HG03460 (cell line): Measurements from ENCODE around the gene RBM25.
"Not testable (repeated sequence)": the region's sequence is repeated elsewhere in the genome, so short reads cannot be mapped to it uniquely, and the experiment has no call there.

Experiments
- ATAC-seq: cut with Tn5 transposase; IDR thresholded peaks from one replicate; pipeline ENCODE4 v1.9.1; 2021; ENCODE audit not compliant: unreplicated experiment

The RBM25 gene

GRCh38 chr14:73168274-73168673, 109.9 kb downstream of the RBM25 start:
- ATAC-seq: no peak

- ATAC-seq: no peak
These were observed 110.4 kb downstream of the RBM25 start for GRCh38 chr14:73168691-73169090.

GRCh38 chr14:73169855-73170254, 111.5 kb downstream of the RBM25 start:
- ATAC-seq: not testable (repeated sequence)

DNA sequence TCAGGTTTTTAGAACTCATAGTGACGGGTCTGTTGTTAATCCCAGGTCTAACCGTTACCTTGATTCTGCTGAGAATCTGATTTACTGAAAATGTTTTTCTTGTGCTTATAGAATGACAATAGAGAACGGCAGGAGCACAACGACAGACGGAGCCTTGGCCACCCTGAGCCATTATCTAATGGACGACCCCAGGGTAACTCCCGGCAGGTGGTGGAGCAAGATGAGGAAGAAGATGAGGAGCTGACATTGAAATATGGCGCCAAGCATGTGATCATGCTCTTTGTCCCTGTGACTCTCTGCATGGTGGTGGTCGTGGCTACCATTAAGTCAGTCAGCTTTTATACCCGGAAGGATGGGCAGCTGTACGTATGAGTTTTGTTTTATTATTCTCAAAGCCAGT, 112.4 kb downstream of the RBM25 start:
- no peak for ATAC-seq

GRCh38 chr14:73172500-73172899, 114.2 kb downstream of the RBM25 start:
- ATAC-seq: no peak

DNA sequence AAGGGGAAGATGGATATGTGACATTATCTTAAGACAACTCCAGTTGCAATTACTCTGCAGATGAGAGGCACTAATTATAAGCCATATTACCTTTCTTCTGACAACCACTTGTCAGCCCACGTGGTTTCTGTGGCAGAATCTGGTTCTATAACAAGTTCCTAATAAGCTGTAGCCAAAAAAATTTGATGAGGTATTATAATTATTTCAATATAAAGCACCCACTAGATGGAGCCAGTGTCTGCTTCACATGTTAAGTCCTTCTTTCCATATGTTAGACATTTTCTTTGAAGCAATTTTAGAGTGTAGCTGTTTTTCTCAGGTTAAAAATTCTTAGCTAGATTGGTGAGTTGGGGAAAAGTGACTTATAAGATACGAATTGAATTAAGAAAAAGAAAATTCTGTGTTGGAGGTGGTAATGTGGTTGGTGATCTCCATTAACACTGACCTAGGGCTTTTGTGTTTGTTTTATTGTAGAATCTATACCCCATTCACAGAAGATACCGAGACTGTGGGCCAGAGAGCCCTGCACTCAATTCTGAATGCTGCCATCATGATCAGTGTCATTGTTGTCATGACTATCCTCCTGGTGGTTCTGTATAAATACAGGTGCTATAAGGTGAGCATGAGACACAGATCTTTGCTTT, 114.9 kb downstream of the RBM25 start:
- ATAC-seq: no peak
